Gastrocnemius medialis (tissue), 4 donors: ENCODE results near the gene PLAAT2. TPM values are rescaled to one million over a fixed set of nuclear protein-coding genes. Genes with fewer than 3 reads are reported as not detected.
A peak's percentile ranks its signal among the peaks of the same experiment; 100 is the strongest.

Experiments used
- ATAC-seq, 2 donors: fragments of 150-250 bp; one replicate each; pipeline ENCODE4 v1.9.1; 2016
- DNase-seq, 2 donors: peaks; one replicate each; pipeline ENCODE4 v3.0.0-alpha.2; 2019
- H3K27ac ChIP-seq, 4 donors: fragments of 200-600 bp; sonication (generic); 1 replicate in 1 of 4; 2 replicates in 3 of 4; pipeline ENCODE4 v1.5.1; 2016 to 2018; ENCODE audit warnings: mild to moderate bottlenecking in 2 of 4, moderate library complexity in 1 of 4
- H3K27me3 ChIP-seq, 3 donors: fragments of 200-600 bp; sonication (generic) in 2 of 3; 1 replicate in 1 of 3; 2 replicates in 2 of 3; pipeline versions ENCODE4 v1.5.1 to v1.6.0; 2016 to 2019; ENCODE audit warnings: mild to moderate bottlenecking in 1 of 3, moderate library complexity in 1 of 3
- H3K36me3 ChIP-seq, 2 donors: fragments of 200-600 bp; sonication (generic) in 1 of 2; one replicate each; pipeline ENCODE4 v1.5.1; 2017 to 2018
- H3K4me1 ChIP-seq, 2 donors: fragments of 200-600 bp; sonication (generic) in 1 of 2; one replicate each; pipeline ENCODE4 v1.5.1; 2016 to 2017; ENCODE audit warnings: mild to moderate bottlenecking in 2 of 2
- H3K4me3 ChIP-seq, 4 donors: fragments of 200-600 bp; sonication (generic) in 3 of 4; 1 replicate in 1 of 4; 2 replicates in 3 of 4; pipeline ENCODE4 v1.5.1; 2016 to 2019; ENCODE audit warnings: mild to moderate bottlenecking in 2 of 4
- H3K9me3 ChIP-seq, 3 donors: fragments of 200-600 bp; sonication (generic) in 2 of 3; 1 replicate in 1 of 3; 2 replicates in 2 of 3; pipeline ENCODE4 v1.5.1; 2016 to 2019
- POLR2A ChIP-seq, 2 donors: fragments of 450-650 bp; IDR thresholded peaks; one replicate each; pipeline ENCODE4 v1.6.1; 2017; ENCODE audit warnings: antibody characterized with exemption in 2 of 2, mild to moderate bottlenecking in 2 of 2, moderate library complexity in 2 of 2
- in situ Hi-C, 4 donors: fragments of 200-750 bp; cut with MboI; loops; one replicate each; pipeline versions ENCODE4 v1.15.0 to v1.8.0; 2017; ENCODE audit warnings: low sequenced_read_pairs in 4 of 4
- intact Hi-C: fragments of 100-400 bp; cut with DNase I; formaldehyde crosslinking; loops from one replicate; pipeline ENCODE4 v1.15.1; 2023; ENCODE audit warnings: low total_unique reads
- total RNA-seq, 4 donors: library from RNA; depleted of rRNA; stranded (reverse); fragments of >200 nt; gene quantifications; one replicate each; pipeline versions ENCODE4 v1.1.0 to v1.2.3, GENCODE V29; 2016
- TF ChIP-seq, protein P1 (sequence below), 5 experiments: fragments of 450-650 bp in 3 of 5; fragments of 200-600 bp in 2 of 5; sonication (generic) in 2 of 5; IDR thresholded peaks in 4 of 5; conservative IDR thresholded peaks in 1 of 5; 1 replicate in 4 of 5; 2 replicates in 1 of 5; pipeline ENCODE4 v1.5.1; 2016 to 2019; ENCODE audit warnings: antibody characterized with exemption in 5 of 5, mild to moderate bottlenecking in 3 of 5, moderate library complexity in 3 of 5

Gene PLAAT2
- total RNA-seq, 4 donors from 2014 or later = not detected

DNA sequence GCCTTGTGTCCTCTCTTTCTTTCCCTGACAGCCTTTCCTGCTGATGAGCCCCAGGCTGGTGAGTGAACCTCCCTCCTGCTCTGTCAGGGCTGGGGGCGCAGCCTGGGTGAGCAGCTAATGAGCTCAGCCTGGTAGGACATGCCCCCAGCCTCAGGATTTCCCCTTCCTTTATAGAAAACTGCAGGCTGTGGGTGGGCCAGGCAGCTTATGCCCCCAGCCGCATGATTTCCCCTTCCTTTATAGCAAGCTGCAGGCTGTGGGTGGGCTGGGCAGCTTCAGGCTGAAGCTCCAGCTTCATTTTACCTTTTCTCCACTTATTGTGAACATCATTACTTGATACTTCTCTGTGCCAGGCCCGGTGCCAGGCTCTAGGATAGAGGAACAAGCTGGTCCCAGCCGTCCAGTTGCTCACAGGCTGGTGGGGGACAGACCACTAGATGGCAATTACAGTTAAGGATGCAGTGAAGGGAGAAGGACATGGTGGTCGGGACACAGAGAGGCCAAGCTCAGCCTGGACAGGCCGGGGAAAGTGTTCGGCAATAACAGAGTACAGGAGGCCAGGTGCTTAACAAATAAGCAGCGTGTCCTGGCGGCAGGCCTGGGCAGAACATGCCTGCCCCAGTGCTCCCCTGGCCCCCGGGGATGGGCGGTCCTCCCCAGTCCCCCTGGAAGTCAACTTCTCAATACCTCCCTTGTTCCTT lies 52.0 kb downstream of the PLAAT2 start:
- in situ Hi-C loops = no loop called here

DNA sequence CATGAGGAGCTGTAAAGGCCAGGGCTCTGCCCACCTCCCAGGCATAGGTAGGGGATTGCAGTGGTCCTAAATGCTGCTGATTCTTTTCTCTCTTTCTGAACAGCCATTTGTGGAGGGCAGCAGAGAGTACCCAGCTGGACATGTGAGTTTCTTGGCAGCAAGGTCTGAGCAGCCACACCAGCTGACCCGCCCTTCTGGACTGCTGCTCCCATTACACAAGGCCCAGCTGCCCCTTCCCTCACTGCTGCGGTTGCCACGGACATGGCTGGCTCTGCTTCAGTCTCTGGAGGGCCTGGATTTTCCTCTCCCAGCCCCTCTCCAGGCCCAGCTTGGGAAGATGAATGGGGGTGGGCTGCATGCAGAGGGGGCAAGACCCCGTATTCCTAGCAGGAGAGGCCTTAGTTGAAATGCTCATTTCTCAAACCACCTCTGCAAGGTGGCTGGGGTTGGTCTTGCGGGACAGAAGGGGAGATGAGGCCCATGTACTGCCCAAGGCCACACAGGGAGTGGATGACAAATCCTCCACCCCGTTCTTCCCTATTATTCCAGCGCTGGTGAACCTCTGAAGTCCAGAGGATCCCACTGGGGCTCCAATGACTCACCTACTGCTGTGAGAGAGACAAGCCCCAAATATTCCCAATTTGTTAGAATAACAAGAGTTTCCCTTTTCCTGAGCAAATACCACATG lies 52.7 kb downstream of the PLAAT2 start:
- no peaks in the 10 kb centered on the region for H3K36me3 ChIP-seq
- ATAC-seq (peak; percentile 86 to 92), DNase-seq (peak; percentile 87)
- in situ Hi-C loops (no loop called here), intact Hi-C loops (loop anchor here (1.0 to 2.0 kb wide), 2 partner anchors 64 to 103 kb away; no protein-coding TSS in a partner anchor)
- H3K9me3 ChIP-seq = no peaks in the 10 kb centered on the region
- no peak overlapping the region for H3K4me3 ChIP-seq
- peak overlapping the region; percentile 71 to 81 (median 74) for H3K27ac ChIP-seq
- H3K4me1 ChIP-seq = peaks cover 31 to 36% of the 10 kb centered on the region in 2 donors
- TF ChIP-seq POLR2A (IDR thresholded peaks at IDR 0.05) = peak; percentile 42 to 46
- TF ChIP-seq, protein P1, sequence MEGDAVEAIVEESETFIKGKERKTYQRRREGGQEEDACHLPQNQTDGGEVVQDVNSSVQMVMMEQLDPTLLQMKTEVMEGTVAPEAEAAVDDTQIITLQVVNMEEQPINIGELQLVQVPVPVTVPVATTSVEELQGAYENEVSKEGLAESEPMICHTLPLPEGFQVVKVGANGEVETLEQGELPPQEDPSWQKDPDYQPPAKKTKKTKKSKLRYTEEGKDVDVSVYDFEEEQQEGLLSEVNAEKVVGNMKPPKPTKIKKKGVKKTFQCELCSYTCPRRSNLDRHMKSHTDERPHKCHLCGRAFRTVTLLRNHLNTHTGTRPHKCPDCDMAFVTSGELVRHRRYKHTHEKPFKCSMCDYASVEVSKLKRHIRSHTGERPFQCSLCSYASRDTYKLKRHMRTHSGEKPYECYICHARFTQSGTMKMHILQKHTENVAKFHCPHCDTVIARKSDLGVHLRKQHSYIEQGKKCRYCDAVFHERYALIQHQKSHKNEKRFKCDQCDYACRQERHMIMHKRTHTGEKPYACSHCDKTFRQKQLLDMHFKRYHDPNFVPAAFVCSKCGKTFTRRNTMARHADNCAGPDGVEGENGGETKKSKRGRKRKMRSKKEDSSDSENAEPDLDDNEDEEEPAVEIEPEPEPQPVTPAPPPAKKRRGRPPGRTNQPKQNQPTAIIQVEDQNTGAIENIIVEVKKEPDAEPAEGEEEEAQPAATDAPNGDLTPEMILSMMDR (IDR thresholded peaks at IDR 0.05 in 4 of 5, conservative IDR thresholded peaks at IDR 0.05 in 1 of 5) = peak in 2 of 5 experiments; percentile 14 to 29
- H3K27me3 ChIP-seq = no peaks in the 10 kb centered on the region

More for the DNA sequence above, 52.0 kb downstream of the PLAAT2 start:
- Histone ChIP-seq H3K4me1 (peaks cover 29 to 31% of the 10 kb centered on the region in 2 donors), H3K4me3 (no peak overlapping the region), H3K27me3 (no peaks in the 10 kb centered on the region), H3K9me3 (no peaks in the 10 kb centered on the region), H3K27ac (peak overlapping the region; percentile 71 to 81 (median 74)), H3K36me3 (no peaks in the 10 kb centered on the region)
- DNase-seq (no peak), ATAC-seq (no peak)
- TF ChIP-seq POLR2A (IDR thresholded peaks at IDR 0.05) = no peak
- TF ChIP-seq, protein P1 (IDR thresholded peaks at IDR 0.05 in 4 of 5, conservative IDR thresholded peaks at IDR 0.05 in 1 of 5) = no peak
- intact Hi-C loops = loop anchor here (2.0 kb wide), 1 partner anchor 64 kb away; no protein-coding TSS in a partner anchor

DNA sequence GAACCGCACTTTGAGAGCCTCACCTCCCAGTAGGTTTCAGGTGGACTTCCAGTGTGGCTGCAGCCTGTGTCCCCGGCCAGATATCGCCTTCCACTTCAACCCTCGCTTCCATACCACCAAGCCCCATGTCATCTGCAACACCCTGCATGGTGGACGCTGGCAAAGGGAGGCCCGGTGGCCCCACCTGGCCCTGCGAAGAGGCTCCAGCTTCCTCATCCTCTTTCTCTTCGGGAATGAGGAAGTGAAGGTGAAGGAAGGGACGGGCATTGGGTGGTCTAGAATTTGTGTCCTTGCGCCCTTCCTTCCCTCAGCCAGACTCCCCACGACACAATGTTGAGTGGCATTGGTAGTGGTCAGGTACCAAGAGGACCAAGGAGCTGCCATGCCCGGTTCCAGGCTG lies 54.4 kb downstream of the PLAAT2 start:
- TF ChIP-seq POLR2A (IDR thresholded peaks at IDR 0.05) = no peak
- TF ChIP-seq, protein P1 (IDR thresholded peaks at IDR 0.05 in 4 of 5, conservative IDR thresholded peaks at IDR 0.05 in 1 of 5) = no peak

DNA sequence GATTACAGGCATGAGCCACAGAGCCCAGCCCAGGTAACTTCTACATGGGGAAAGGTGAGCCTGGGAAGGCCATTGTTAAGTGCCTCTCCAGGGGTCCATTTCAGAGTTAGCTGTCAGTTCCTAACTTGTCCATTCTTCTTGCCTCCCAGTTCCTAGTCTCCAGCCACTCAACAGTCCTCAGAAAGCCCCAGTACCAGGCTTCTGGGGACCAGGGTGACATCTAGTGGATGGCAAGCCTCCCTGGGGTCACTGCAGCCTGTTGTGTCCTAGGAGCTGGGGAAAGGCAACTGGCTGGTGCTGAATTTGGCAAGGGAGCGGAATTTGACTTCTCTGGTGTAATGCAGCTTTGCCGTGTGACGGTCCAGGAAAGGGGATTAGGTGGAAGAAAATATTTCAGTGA lies 55.2 kb downstream of the PLAAT2 start:
- Histone ChIP-seq H3K36me3 (no peaks in the 10 kb centered on the region), H3K4me3 (no peak overlapping the region), H3K4me1 (peaks cover 37 to 46% of the 10 kb centered on the region in 2 donors), H3K27me3 (no peaks in the 10 kb centered on the region), H3K27ac (no peak overlapping the region), H3K9me3 (no peaks in the 10 kb centered on the region)
- DNase-seq (peak; percentile 41 to 49), ATAC-seq (peak; percentile 27 to 39)
- no peak for TF ChIP-seq POLR2A (IDR thresholded peaks at IDR 0.05)
- TF ChIP-seq, protein P1 (IDR thresholded peaks at IDR 0.05 in 4 of 5, conservative IDR thresholded peaks at IDR 0.05 in 1 of 5) = peak in 3 of 5 experiments; percentile 25 to 51 (median 42)
- intact Hi-C loops = loop anchor here (2.0 kb wide), 1 partner anchor 29 kb away; no protein-coding TSS in a partner anchor
- in situ Hi-C loops = no loop called here

More for the DNA sequence above, 54.4 kb downstream of the PLAAT2 start:
- intact Hi-C loops = loop anchor here (2.0 kb wide), 1 partner anchor 30 kb away; no protein-coding TSS in a partner anchor
- Histone ChIP-seq H3K9me3 (no peaks in the 10 kb centered on the region), H3K4me1 (peaks cover 40 to 46% of the 10 kb centered on the region in 2 donors), H3K27ac (no peak overlapping the region), H3K36me3 (no peaks in the 10 kb centered on the region), H3K27me3 (no peaks in the 10 kb centered on the region), H3K4me3 (no peak overlapping the region)
- in situ Hi-C loops = no loop called here
- ATAC-seq (no peak), DNase-seq (no peak)
